ENCODE measurements around the gene SPOCK3. TPM values are rescaled to one million over a fixed set of nuclear protein-coding genes. Genes with fewer than 3 reads are reported as not detected.

SPOCK3 gene
- total RNA-seq, 1 experiment from 2014 or later, result not detected

DNA sequence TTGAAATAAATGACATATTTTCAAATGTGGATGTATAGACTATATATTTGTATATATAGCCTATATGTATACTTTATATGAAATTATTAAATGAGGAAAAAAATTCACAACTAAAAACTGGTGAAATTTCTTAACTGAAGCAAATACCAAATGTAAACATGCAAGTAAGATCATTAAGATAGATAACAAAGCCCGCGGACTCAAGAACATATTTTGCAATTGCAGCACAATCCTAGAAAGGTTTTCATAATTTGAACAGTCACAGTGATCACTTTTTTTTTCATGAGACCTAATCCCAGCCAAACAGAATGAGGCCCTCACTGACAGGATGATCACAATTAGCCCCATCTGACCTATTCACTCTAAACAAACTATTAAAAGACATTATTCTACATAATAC, 123.2 kb downstream of the SPOCK3 start:
- CTCF ChIA-PET, result no interaction called here
- no peak for DNase-seq (ENCODE audit: low spot score)
- Histone ChIP-seq H3K27ac (ENCODE audit: low read depth, low read length, poor library complexity, severe bottlenecking) (no peak overlapping the region), H3K9me3 (ENCODE audit: low read depth, low read length, poor library complexity, severe bottlenecking) (no peaks in the 10 kb centered on the region), H3K4me1 (ENCODE audit: insufficient read depth, low read length, poor library complexity, severe bottlenecking) (no peaks in the 10 kb centered on the region), H3K4me3 (ENCODE audit: low read depth, low read length, poor library complexity, severe bottlenecking) (no peak overlapping the region), H3K36me3 (ENCODE audit: insufficient read depth, low read length, poor library complexity, severe bottlenecking) (no peaks in the 10 kb centered on the region), H3K27me3 (replicated peaks; ENCODE audit: insufficient read depth, low read depth, low read length, poor library complexity) (no peaks in the 10 kb centered on the region)
- POLR2A ChIA-PET (ENCODE audit: low non-redundant PET), result no interaction called here
- no peak for TF ChIP-seq CTCF (conservative IDR thresholded peaks at IDR 0.05; ENCODE audit: low read depth, low read length)
- no peak for TF ChIP-seq EZH2 (IDR thresholded peaks at IDR 0.05; ENCODE audit: borderline replicate concordance, low read depth, low read length, poor library complexity, severe bottlenecking)
- intact Hi-C loops (cut with micrococcal nuclease; ENCODE audit: unreplicated experiment), result no loop called here
- no TSS peak for BruUV-seq (replicated peaks)

DNA sequence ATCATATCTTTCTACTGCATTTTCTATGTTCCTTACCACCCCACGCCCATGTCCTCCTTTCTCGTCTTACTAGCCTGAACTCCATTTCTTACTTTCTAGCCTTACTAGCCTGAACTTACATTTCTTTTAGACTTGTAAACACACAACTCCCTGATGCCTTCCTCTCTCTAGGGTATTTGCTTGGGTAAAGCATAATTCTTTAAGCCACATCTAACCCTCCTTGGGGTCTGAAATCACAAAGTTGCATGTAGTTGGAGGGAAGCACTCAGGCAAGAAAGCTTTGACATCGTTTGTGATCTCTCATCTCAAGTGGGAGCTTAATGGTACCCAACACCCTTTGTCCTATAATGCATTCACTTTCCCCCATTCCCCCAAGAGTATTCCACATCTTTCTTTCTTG, 124.4 kb downstream of the SPOCK3 start:
- no peaks in the 10 kb centered on the region for H3K36me3 ChIP-seq (ENCODE audit: insufficient read depth, low read length, poor library complexity, severe bottlenecking)
- intact Hi-C loops (cut with micrococcal nuclease; ENCODE audit: unreplicated experiment), result no loop called here
- H3K4me3 ChIP-seq (ENCODE audit: low read depth, low read length, poor library complexity, severe bottlenecking), result no peak overlapping the region
- POLR2A ChIA-PET (ENCODE audit: low non-redundant PET), result no interaction called here
- no peak overlapping the region for H3K27ac ChIP-seq (ENCODE audit: low read depth, low read length, poor library complexity, severe bottlenecking)
- no peak for TF ChIP-seq CTCF (conservative IDR thresholded peaks at IDR 0.05; ENCODE audit: low read depth, low read length)
- TF ChIP-seq EZH2 (IDR thresholded peaks at IDR 0.05; ENCODE audit: borderline replicate concordance, low read depth, low read length, poor library complexity, severe bottlenecking), result no peak
- CTCF ChIA-PET, result no interaction called here
- no TSS peak for BruUV-seq (replicated peaks)
- DNase-seq (ENCODE audit: low spot score), result no peak
- no peaks in the 10 kb centered on the region for H3K4me1 ChIP-seq (ENCODE audit: insufficient read depth, low read length, poor library complexity, severe bottlenecking)
- no peaks in the 10 kb centered on the region for H3K9me3 ChIP-seq (ENCODE audit: low read depth, low read length, poor library complexity, severe bottlenecking)
- no peaks in the 10 kb centered on the region for H3K27me3 ChIP-seq (replicated peaks; ENCODE audit: insufficient read depth, low read depth, low read length, poor library complexity)

GRCh38 chr4:167105857-167106256, 128.4 kb downstream of the SPOCK3 start:
- intact Hi-C loops (cut with micrococcal nuclease; ENCODE audit: unreplicated experiment), result no loop called here
- Histone ChIP-seq H3K27ac (ENCODE audit: low read depth, low read length, poor library complexity, severe bottlenecking) (no peak overlapping the region), H3K27me3 (replicated peaks; ENCODE audit: insufficient read depth, low read depth, low read length, poor library complexity) (no peaks in the 10 kb centered on the region), H3K4me3 (ENCODE audit: low read depth, low read length, poor library complexity, severe bottlenecking) (no peak overlapping the region), H3K36me3 (ENCODE audit: insufficient read depth, low read length, poor library complexity, severe bottlenecking) (no peaks in the 10 kb centered on the region), H3K4me1 (ENCODE audit: insufficient read depth, low read length, poor library complexity, severe bottlenecking) (no peaks in the 10 kb centered on the region), H3K9me3 (ENCODE audit: low read depth, low read length, poor library complexity, severe bottlenecking) (no peaks in the 10 kb centered on the region)
- DNase-seq (ENCODE audit: low spot score), result no peak
- no TSS peak for BruUV-seq (replicated peaks)
- CTCF ChIA-PET, result no interaction called here
- POLR2A ChIA-PET (ENCODE audit: low non-redundant PET), result no interaction called here
- TF ChIP-seq EZH2 (IDR thresholded peaks at IDR 0.05; ENCODE audit: borderline replicate concordance, low read depth, low read length, poor library complexity, severe bottlenecking), result no peak
- no peak for TF ChIP-seq CTCF (conservative IDR thresholded peaks at IDR 0.05; ENCODE audit: low read depth, low read length)
